Neural progenitor cell (in vitro differentiated cells): ENCODE results near the gene ATF6. TPM values are rescaled to one million over a fixed set of nuclear protein-coding genes. Genes with fewer than 3 reads are reported as not detected.

ENCODE experiments used
- DNase-seq: peaks from one replicate; pipeline ENCODE4 v3.0.0-alpha.2; 2016; ENCODE audit warnings: low spot score
- H2AFZ ChIP-seq: fragments of 200-600 bp; sonication (generic); replicated peaks from 2 replicates; pipeline ENCODE4 v1.6.1; 2016; ENCODE audit warnings: antibody characterized with exemption
- H3F3A ChIP-seq: fragments of 200-600 bp; sonication (generic); 2 replicates; pipeline ENCODE4 v1.6.1; 2016; ENCODE audit warnings: antibody characterized with exemption, low read depth
- H3K27ac ChIP-seq: fragments of 200-600 bp; sonication (generic); 2 replicates; pipeline ENCODE4 v1.5.1; 2016; ENCODE audit warnings: mild to moderate bottlenecking
- H3K27me3 ChIP-seq: fragments of 200-600 bp; sonication (generic); 2 replicates; pipeline ENCODE4 v1.6.1; 2016; ENCODE audit warnings: mild to moderate bottlenecking, moderate library complexity
- H3K36me3 ChIP-seq: fragments of 200-600 bp; sonication (generic); 2 replicates; pipeline ENCODE4 v1.5.1; 2016
- H3K4me1 ChIP-seq: fragments of 200-600 bp; sonication (generic); 2 replicates; pipeline ENCODE4 v1.6.1; 2016; ENCODE audit warnings: mixed run types
- H3K4me2 ChIP-seq: fragments of 200-600 bp; sonication (generic); 2 replicates; pipeline ENCODE4 v1.6.1; 2016
- H3K4me3 ChIP-seq: fragments of 200-600 bp; sonication (generic); 2 replicates; pipeline ENCODE4 v1.5.1; 2016
- H3K79me2 ChIP-seq: fragments of 200-600 bp; sonication (generic); 2 replicates; pipeline ENCODE4 v1.6.1; 2016; ENCODE audit warnings: low read depth
- H3K9ac ChIP-seq: fragments of 200-600 bp; sonication (generic); 2 replicates; pipeline ENCODE4 v1.6.1; 2016
- H3K9me3 ChIP-seq: fragments of 200-600 bp; sonication (generic); 2 replicates; pipeline ENCODE4 v1.5.1; 2016; ENCODE audit warnings: low read depth
- H4K20me1 ChIP-seq: fragments of 200-600 bp; sonication (generic); 2 replicates; pipeline ENCODE4 v1.6.1; 2016; ENCODE audit warnings: low read depth
- H3K27ac Mint-ChIP-seq: 3 replicates; pipeline ENCODE4 v1.8.0; 2021; ENCODE audit warnings: mixed read lengths
- H3K27me3 Mint-ChIP-seq: 2 replicates; pipeline ENCODE4 v1.8.0; 2022; ENCODE audit warnings: low read depth, mild to moderate bottlenecking, inconsistent platforms, moderate library complexity, mixed read lengths; ENCODE audit not compliant: insufficient read depth
- H3K36me3 Mint-ChIP-seq: 3 replicates; pipeline ENCODE4 v1.8.0; 2021; ENCODE audit warnings: mixed read lengths
- H3K4me1 Mint-ChIP-seq: 3 replicates; pipeline ENCODE4 v1.8.0; 2021; ENCODE audit warnings: mixed read lengths
- H3K4me3 Mint-ChIP-seq: 3 replicates; pipeline ENCODE4 v1.8.0; 2021; ENCODE audit warnings: mild to moderate bottlenecking, moderate library complexity, mixed read lengths
- H3K9me3 Mint-ChIP-seq: 3 replicates; pipeline ENCODE4 v1.8.0; 2020; ENCODE audit warnings: mixed read lengths
- CTCF ChIP-seq: fragments of 200-600 bp; sonication (generic); IDR thresholded peaks from 2 replicates; pipeline ENCODE4 v1.5.1; 2017; ENCODE audit warnings: antibody characterized with exemption, mild to moderate bottlenecking
- EZH2 ChIP-seq: fragments of 200-600 bp; sonication (generic); IDR thresholded peaks from 2 replicates; pipeline ENCODE4 v1.6.1; 2017; ENCODE audit warnings: antibody characterized with exemption, mild to moderate bottlenecking, moderate library complexity
- EZH2phosphoT487 ChIP-seq: fragments of 200-600 bp; sonication (generic); IDR thresholded peaks from 2 replicates; pipeline ENCODE4 v1.6.1; 2017; ENCODE audit warnings: antibody characterized with exemption
- total RNA-seq: library from RNA; depleted of rRNA; stranded (reverse); fragments of >200 nt; gene quantifications from 2 replicates; pipeline ENCODE4 v1.2.3, GENCODE V29; 2015; ENCODE audit warnings: low replicate concordance

The ATF6 gene
- total RNA-seq, 1 donor from 2014 or later = 31.7 TPM

GRCh38 chr1:161781995-161782394 is 15.9 kb downstream of the ATF6 start:
- Histone ChIP-seq H3F3A (no peaks in the 10 kb centered on the region), H3K27ac (no peak overlapping the region), H3K4me3 (no peak overlapping the region), H3K9ac (no peak overlapping the region), H3K4me2 (no peak overlapping the region), H3K27me3 (no peaks in the 10 kb centered on the region), H3K36me3 (no peaks in the 10 kb centered on the region), H3K4me1 (no peaks in the 10 kb centered on the region), H3K9me3 (no peaks in the 10 kb centered on the region), H3K79me2 (no peaks in the 10 kb centered on the region), H4K20me1 (no peaks in the 10 kb centered on the region), H2AFZ (no peak overlapping the region)
- Mint-ChIP-seq H3K4me3 (no peak overlapping the region), H3K27me3 (no peaks in the 10 kb centered on the region), H3K4me1 (no peaks in the 10 kb centered on the region), H3K27ac (no peak overlapping the region), H3K36me3 (peaks cover 2% of the 10 kb centered on the region), H3K9me3 (no peaks in the 10 kb centered on the region)
- TF ChIP-seq EZH2phosphoT487 (no peak), CTCF (no peak), EZH2 (no peak)
- no peak for DNase-seq

GRCh38 chr1:161782886-161783285 is 16.8 kb downstream of the ATF6 start:
- H3K79me2 ChIP-seq = no peaks in the 10 kb centered on the region
- no peak overlapping the region for H3K27ac ChIP-seq
- no peak for DNase-seq
- H4K20me1 ChIP-seq = no peaks in the 10 kb centered on the region
- no peak overlapping the region for H3K9ac ChIP-seq
- no peaks in the 10 kb centered on the region for H3K36me3 ChIP-seq
- no peak overlapping the region for H3K4me3 Mint-ChIP-seq
- H3K9me3 ChIP-seq = no peaks in the 10 kb centered on the region
- no peaks in the 10 kb centered on the region for H3K4me1 ChIP-seq
- H3K27me3 ChIP-seq = no peaks in the 10 kb centered on the region
- no peak overlapping the region for H2AFZ ChIP-seq
- no peaks in the 10 kb centered on the region for H3F3A ChIP-seq
- H3K4me1 Mint-ChIP-seq = no peaks in the 10 kb centered on the region
- H3K9me3 Mint-ChIP-seq = no peaks in the 10 kb centered on the region
- no peak overlapping the region for H3K4me3 ChIP-seq
- H3K27ac Mint-ChIP-seq = no peak overlapping the region
- TF ChIP-seq EZH2 (no peak), EZH2phosphoT487 (no peak), CTCF (no peak)
- peaks cover 4% of the 10 kb centered on the region for H3K36me3 Mint-ChIP-seq
- H3K27me3 Mint-ChIP-seq = no peaks in the 10 kb centered on the region
- no peak overlapping the region for H3K4me2 ChIP-seq

- no peak overlapping the region for H3K4me2 ChIP-seq
- no peaks in the 10 kb centered on the region for H3K9me3 Mint-ChIP-seq
Observed at GRCh38 chr1:161784968-161785367, 18.8 kb downstream of the ATF6 start.

More at GRCh38 chr1:161784968-161785367, 18.8 kb downstream of the ATF6 start:
- H3K4me3 ChIP-seq = no peak overlapping the region
- H3K9ac ChIP-seq = no peak overlapping the region
- H3F3A ChIP-seq = no peaks in the 10 kb centered on the region
- Mint-ChIP-seq H3K27me3 (no peaks in the 10 kb centered on the region), H3K27ac (no peak overlapping the region), H3K36me3 (peaks cover 4% of the 10 kb centered on the region), H3K4me1 (no peaks in the 10 kb centered on the region), H3K4me3 (no peak overlapping the region)
- DNase-seq = no peak
- H3K4me1 ChIP-seq = no peaks in the 10 kb centered on the region
- no peaks in the 10 kb centered on the region for H4K20me1 ChIP-seq
- no peaks in the 10 kb centered on the region for H3K27me3 ChIP-seq
- no peak for TF ChIP-seq EZH2phosphoT487
- no peak for TF ChIP-seq CTCF
- no peak for TF ChIP-seq EZH2
- no peaks in the 10 kb centered on the region for H3K36me3 ChIP-seq
- H3K27ac ChIP-seq = no peak overlapping the region
- H3K9me3 ChIP-seq = no peaks in the 10 kb centered on the region
- no peaks in the 10 kb centered on the region for H3K79me2 ChIP-seq
- no peak overlapping the region for H2AFZ ChIP-seq
